HepG2 (cell line): ENCODE data around the gene TNP2.

Experiments used
- CTCF ChIP-seq: sonication (generic); formaldehyde crosslinking; IDR thresholded peaks from 2 replicates; pipeline ENCODE4 v1.5.0; 2020; ENCODE audit warnings: mild to moderate bottlenecking, missing genetic modification reagents, moderate library complexity
- FOXA1 ChIP-seq, 2 experiments: fragments of 450-650 bp in 1 of 2; sonication (generic) in 1 of 2; formaldehyde crosslinking in 1 of 2; IDR thresholded peaks; 2 replicates each; pipeline versions ENCODE4 v1.4.0 to v1.6.1; 2016 to 2020; ENCODE audit warnings: missing genetic modification reagents in 1 of 2
- GABPA ChIP-seq, 2 experiments: IDR thresholded peaks; 2 replicates each; pipeline ENCODE4 v1.6.1; 2011 to 2016; ENCODE audit warnings: low read depth in 2 of 2, low read length in 1 of 2, missing biosample characterization in 1 of 2, missing genetic modification characterization in 1 of 2
- KLF16 ChIP-seq, 2 experiments: sonication (generic) in 1 of 2; formaldehyde crosslinking in 1 of 2; IDR thresholded peaks; 2 replicates each; pipeline versions ENCODE4 v1.6.1 to v1.8.0; 2016 to 2023; ENCODE audit warnings: missing genetic modification reagents in 2 of 2, missing compliant biosample characterization in 1 of 2
- NFE2L1 ChIP-seq: sonication (generic); formaldehyde crosslinking; IDR thresholded peaks from 2 replicates; pipeline ENCODE4 v1.4.0; 2020; ENCODE audit warnings: missing genetic modification reagents, mild to moderate bottlenecking, borderline replicate concordance
- ZNF12 ChIP-seq: sonication (generic); formaldehyde crosslinking; IDR thresholded peaks from 2 replicates; pipeline ENCODE4 v1.5.0; 2020; ENCODE audit warnings: missing genetic modification reagents
- ZNF234 ChIP-seq: sonication (generic); formaldehyde crosslinking; conservative IDR thresholded peaks from 2 replicates; pipeline ENCODE4 v1.5.1; 2020; ENCODE audit warnings: mild to moderate bottlenecking, missing genetic modification reagents
- ZNF431 ChIP-seq: sonication (generic); formaldehyde crosslinking; IDR thresholded peaks from 2 replicates; pipeline ENCODE4 v1.9.0; 2022; ENCODE audit warnings: missing genetic modification reagents, low read depth, mild to moderate bottlenecking, borderline replicate concordance
- ZNF720 ChIP-seq: sonication (generic); formaldehyde crosslinking; IDR thresholded peaks from 2 replicates; pipeline ENCODE4 v1.4.0; 2020; ENCODE audit warnings: missing genetic modification reagents
- ZSCAN25 ChIP-seq: sonication (generic); formaldehyde crosslinking; IDR thresholded peaks from 2 replicates; pipeline ENCODE4 v1.8.0; 2022; ENCODE audit warnings: mild to moderate bottlenecking, missing genetic modification reagents

GRCh38 chr16:11306997-11307638 is 38.0 kb upstream of the TNP2 start:
- TF ChIP-seq CTCF (CRISPR knock-in tag): no peak
- no peak for TF ChIP-seq ZNF431 (CRISPR knock-in tag)
- TF ChIP-seq KLF16 (CRISPR knock-in tag; IDR thresholded peaks at IDR 0.05): peak in 1 of 2 experiments; percentile 89; a peak in 2 of 4 replicates
- TF ChIP-seq FOXA1 (IDR thresholded peaks at IDR 0.05): no peak
- peak; percentile 74 for TF ChIP-seq FOXA1 (CRISPR knock-in tag; IDR thresholded peaks at IDR 0.05)
- TF ChIP-seq ZNF234 (CRISPR knock-in tag): no peak; the same call in 1 of the 2 replicates
- no peak for TF ChIP-seq NFE2L1 (CRISPR knock-in tag)
- no peak for TF ChIP-seq GABPA (IDR thresholded peaks at IDR 0.05; ENCODE audit: low read depth, low read length)
- no peak for TF ChIP-seq GABPA (CRISPR knock-in tag; IDR thresholded peaks at IDR 0.05; ENCODE audit: low read depth)
- TF ChIP-seq ZSCAN25: no peak
- TF ChIP-seq ZNF720 (CRISPR knock-in tag): no peak
- peak; percentile 78 for TF ChIP-seq ZNF12 (CRISPR knock-in tag)
